ENCODE results near the gene KRT77.
A peak's percentile ranks its signal among the peaks of the same experiment; 100 is the strongest.
"Not testable (repeated sequence)": the region's sequence is repeated elsewhere in the genome, so short reads cannot be mapped to it uniquely, and the experiment has no call there.

Gene KRT77

GRCh38 chr12:52721838-52722470, 18.6 kb upstream of the KRT77 start:
- no peak for DNase-seq

GRCh38 chr12:52720365-52720886, 17.1 kb upstream of the KRT77 start:
- no peak for DNase-seq

GRCh38 chr12:52716061-52716460, 12.7 kb upstream of the KRT77 start:
- no peak for DNase-seq

GRCh38 chr12:52715416-52715815, 12.1 kb upstream of the KRT77 start:
- DNase-seq = no peak

GRCh38 chr12:52714887-52715281, 11.6 kb upstream of the KRT77 start:
- DNase-seq = no peak

GRCh38 chr12:52713960-52714886, 10.9 kb upstream of the KRT77 start:
- DNase-seq = no peak

- DNase-seq = not testable (repeated sequence)
These were observed 8.8 kb upstream of the KRT77 start for GRCh38 chr12:52712122-52712521.

GRCh38 chr12:52710730-52711129, 7.4 kb upstream of the KRT77 start:
- DNase-seq = peak; percentile 26

- no peak for DNase-seq
These were observed 4.7 kb upstream of the KRT77 start for GRCh38 chr12:52708010-52708409.

DNA sequence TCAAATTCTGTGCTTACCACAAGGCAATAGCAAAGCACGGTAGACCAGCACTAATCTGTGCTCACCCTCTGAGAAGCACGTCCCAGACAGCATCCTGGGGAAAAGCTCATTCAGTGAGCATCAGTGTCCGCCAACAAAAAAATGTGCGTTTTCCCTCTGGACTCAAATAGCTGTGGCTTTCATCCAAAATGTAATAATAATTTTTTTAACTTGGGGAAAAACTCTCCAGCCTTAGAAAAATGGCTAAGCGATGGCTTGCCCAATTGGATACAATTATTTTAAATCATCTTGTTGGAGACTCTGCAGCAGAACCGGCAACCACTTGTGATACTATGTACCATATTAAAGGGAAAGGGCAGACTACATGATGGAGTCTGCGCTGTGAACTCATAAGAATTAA, 1.1 kb upstream of the KRT77 start:
- DNase-seq = no peak

- DNase-seq = no peak
These were observed 554 bp upstream of the KRT77 start for GRCh38 chr12:52703878-52704277.

DNA sequence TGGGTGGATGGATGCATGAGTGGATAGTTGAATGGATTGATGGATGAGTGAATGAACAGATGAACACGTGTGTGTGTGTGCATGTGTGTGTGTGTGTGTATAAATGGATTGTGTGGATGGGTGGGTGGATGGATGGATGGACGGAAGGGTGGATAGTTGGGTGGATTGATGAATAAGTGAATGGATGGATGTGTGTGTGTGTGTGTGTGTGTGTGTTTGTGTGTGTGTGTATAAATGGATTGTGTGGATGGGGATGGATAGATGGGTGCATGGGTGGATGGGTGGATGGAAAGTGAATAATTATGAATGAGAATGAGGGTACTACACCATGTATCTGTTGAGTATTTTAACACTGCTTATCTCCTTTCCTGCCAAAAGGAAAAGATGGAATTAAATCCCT, 986 bp downstream of the KRT77 start:
- DNase-seq = no peak

- no peak for DNase-seq
These were observed 2.0 kb downstream of the KRT77 start for GRCh38 chr12:52701281-52701680.

DNA sequence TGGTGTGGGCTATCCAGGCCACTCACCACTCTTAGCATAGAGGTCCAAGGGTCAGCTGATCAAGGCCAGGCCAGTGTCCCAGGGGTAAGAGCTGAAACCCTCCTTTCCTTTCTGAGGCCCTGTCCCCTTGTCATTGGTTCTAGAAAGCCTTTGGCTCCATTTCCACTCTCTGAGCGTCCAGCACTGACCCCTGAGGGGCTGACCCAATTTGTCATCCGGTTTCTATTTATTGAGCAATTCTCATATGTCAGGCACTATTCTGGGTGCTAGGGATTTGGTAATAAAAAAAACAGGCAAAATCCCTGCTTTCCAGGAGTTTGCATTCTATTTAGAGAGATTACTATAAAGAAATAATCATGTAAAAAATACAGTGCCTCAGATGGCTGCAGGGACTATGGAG, 3.4 kb downstream of the KRT77 start:
- no peak for DNase-seq

DNA sequence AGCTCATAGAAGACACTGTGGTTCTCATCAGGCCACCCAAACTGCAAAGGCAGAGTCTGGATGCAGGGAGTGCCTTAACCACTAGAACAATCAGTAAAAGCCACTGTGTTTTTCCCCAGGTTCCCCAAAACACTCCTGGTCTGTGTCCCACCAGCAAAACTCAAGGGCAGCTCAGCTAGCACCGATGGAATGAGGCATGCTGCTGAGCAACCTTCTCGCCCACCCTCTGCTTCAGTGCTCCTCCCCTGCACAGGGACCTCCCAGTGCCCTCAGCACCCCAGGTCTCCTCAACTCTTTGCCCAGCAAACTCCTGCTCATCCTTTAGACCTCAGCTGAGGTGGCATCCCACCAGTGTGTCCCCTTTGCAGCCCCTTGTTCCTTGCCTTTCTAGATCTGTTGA, 4.0 kb downstream of the KRT77 start:
- no peak for DNase-seq

- DNase-seq = no peak
These were observed 4.5 kb downstream of the KRT77 start for GRCh38 chr12:52698651-52699340.

DNA sequence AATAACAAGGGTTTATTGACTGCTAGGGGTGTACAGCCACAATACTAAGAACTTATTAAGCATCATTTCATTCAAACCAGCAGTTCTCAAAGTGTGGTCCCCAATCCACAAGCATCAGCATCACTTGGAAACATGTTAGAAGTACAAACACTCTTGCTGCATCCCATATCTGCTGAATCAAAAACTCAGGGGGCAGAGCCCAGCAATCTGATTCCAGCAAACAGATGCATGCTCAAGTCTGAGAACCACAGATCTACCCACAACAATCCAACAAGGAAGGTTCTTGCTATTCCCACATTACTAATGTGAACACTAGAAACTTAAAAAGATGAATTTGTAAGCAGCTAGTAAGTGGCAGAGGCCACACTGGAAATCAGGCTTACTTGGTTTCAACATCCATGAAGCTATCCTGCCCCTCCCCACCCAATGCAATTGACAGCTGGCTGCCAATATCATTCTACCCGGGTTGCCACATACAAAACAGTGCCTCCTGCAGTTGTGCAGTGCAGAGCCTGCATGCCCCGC, 6.2 kb downstream of the KRT77 start:
- DNase-seq = no peak

DNA sequence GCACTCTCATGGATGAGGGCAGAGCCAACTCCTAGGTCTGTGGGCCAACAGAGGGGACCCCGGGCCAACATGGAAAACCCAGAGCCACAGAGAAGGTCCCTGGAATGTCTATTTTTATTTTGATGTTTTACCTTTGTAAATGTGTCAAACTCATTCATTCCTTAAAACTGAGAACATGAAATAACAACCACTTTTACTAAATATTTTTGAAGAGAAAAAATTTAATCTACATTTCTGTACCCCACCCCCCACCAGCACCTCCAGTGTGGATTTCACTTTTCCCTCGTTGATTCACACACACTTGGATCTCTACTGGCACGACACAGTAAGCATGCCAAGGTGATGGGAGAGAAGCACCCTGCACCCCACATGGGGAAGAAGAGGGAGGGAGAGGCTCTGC, 6.7 kb downstream of the KRT77 start:
- DNase-seq = no peak

GRCh38 chr12:52695039-52695438, 8.3 kb downstream of the KRT77 start:
- DNase-seq = no peak

DNA sequence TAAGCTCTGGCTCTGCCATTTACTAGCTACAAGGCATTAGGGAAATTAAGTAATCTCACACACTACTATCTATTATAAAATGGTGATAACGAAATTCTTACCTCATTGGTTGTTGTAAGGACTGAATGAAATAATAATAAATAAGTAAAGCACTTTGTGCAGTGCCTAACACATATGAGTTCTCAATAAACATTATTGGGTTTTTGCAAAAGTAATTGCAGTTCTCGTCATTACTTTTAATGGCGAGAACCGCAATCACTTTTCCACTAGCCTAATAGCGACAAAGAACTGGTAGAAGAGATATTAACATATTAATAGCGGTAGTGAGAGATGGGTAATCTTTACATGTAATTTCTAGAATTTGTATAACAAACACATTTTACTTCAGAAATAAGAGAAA, 9.2 kb downstream of the KRT77 start:
- DNase-seq = no peak

DNA sequence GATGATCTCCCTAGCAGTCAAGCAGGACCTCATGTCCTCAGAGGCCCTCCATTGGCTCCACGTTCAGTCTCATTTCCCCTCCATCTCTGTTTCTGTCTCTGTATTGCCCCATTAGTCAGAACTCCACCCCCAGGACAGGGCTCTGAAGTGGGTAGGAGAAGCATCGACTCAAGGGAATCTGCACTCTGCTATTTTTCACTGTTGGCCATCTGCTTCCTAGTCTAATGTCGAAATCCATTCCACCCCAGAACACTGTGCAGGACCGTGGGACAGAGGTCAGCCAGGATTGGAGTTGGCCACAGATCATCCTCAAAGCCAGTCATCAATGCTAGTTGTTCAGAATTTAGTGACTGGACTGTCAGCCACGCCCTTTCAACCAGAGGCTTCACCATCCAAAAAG, 10.1 kb downstream of the KRT77 start:
- peak; percentile 13 for DNase-seq

- DNase-seq = no peak
These were observed 11.1 kb downstream of the KRT77 start for GRCh38 chr12:52692254-52692653.

DNA sequence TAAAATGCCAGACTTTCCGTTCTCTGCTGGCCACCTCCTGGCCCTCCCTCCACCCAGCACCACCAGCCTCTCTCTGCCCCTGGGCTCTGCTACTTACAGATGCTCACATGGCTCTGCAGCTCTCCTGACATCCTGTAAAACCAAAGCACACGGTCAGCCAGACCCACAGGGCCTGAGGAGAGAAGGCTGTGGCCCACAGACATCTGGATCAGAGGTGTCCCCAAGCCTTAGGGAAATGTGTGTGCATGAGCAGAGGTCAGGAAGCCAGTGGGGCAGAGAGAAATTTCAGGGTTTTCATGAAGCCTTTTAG, 11.5 kb downstream of the KRT77 start:
- DNase-seq = no peak
